HG03558 (cell line): ENCODE measurements around the gene PADI1.
"Not testable (repeated sequence)": the region's sequence is repeated elsewhere in the genome, so short reads cannot be mapped to it uniquely, and the experiment has no call there.

Experiments
- ATAC-seq: cut with Tn5 transposase; IDR thresholded peaks from one replicate; pipeline ENCODE4 v1.9.1; 2021; ENCODE audit warnings: moderate number of reproducible peaks; ENCODE audit not compliant: unreplicated experiment; ENCODE audit errors: extremely low read depth

The PADI1 gene

GRCh38 chr1:17235135-17235885 lies 30.4 kb downstream of the PADI1 start:
- ATAC-seq, result no peak

GRCh38 chr1:17236779-17237560 lies 32.0 kb downstream of the PADI1 start:
- ATAC-seq, result no peak

GRCh38 chr1:17237561-17237903 lies 32.6 kb downstream of the PADI1 start:
- ATAC-seq, result no peak

GRCh38 chr1:17239420-17239819 lies 34.5 kb downstream of the PADI1 start:
- ATAC-seq, result no peak

GRCh38 chr1:17241011-17241779 lies 36.3 kb downstream of the PADI1 start:
- ATAC-seq, result not testable (repeated sequence)

GRCh38 chr1:17241780-17242074 lies 36.8 kb downstream of the PADI1 start:
- not testable (repeated sequence) for ATAC-seq

GRCh38 chr1:17243274-17243673 lies 38.3 kb downstream of the PADI1 start:
- ATAC-seq, result no peak

GRCh38 chr1:17244821-17245740 lies 40.2 kb downstream of the PADI1 start:
- ATAC-seq, result no peak

GRCh38 chr1:17245816-17246325 lies 40.9 kb downstream of the PADI1 start:
- no peak for ATAC-seq

- ATAC-seq, result no peak
Measured at GRCh38 chr1:17246971-17247370, 42.0 kb downstream of the PADI1 start.

- ATAC-seq, result no peak
Measured at GRCh38 chr1:17248781-17249180, 43.9 kb downstream of the PADI1 start, which contains the start of gene PADI3. Gene PADI3, plus strand, starts transcription at chr1:17249098. Its CDS starts 40 bp downstream, at chr1:17249138.

- ATAC-seq, result no peak
Measured at GRCh38 chr1:17250601-17251000, 45.7 kb downstream of the PADI1 start.

- ATAC-seq, result no peak
Measured at GRCh38 chr1:17251246-17251645, 46.3 kb downstream of the PADI1 start.

GRCh38 chr1:17251701-17252376 lies 46.9 kb downstream of the PADI1 start:
- ATAC-seq, result no peak

GRCh38 chr1:17255336-17255735 lies 50.4 kb downstream of the PADI1 start:
- ATAC-seq, result no peak

GRCh38 chr1:17258116-17258757 lies 53.3 kb downstream of the PADI1 start:
- no peak for ATAC-seq

GRCh38 chr1:17258758-17259130 lies 53.8 kb downstream of the PADI1 start:
- ATAC-seq, result no peak

GRCh38 chr1:17259233-17259873 lies 54.4 kb downstream of the PADI1 start:
- ATAC-seq, result no peak
